Activated naive CD4-positive, alpha-beta T cell treated with anti-CD3 and anti-CD28 coated beads, Interleukin-2, amount 50 U/mL, for 16 hours (primary cell): Measurements from ENCODE around the gene NHSL1.

Source experiments
- DNase-seq: peaks from one replicate; pipeline ENCODE4 v3.0.0-alpha.2; 2020

Gene NHSL1

GRCh38 chr6:138492113-138492512, 7.2 kb downstream of the NHSL1 start:
- DNase-seq = no peak

GRCh38 chr6:138491017-138491416, 8.3 kb downstream of the NHSL1 start:
- no peak for DNase-seq

- no peak for DNase-seq
Measured at GRCh38 chr6:138489846-138490245, 9.4 kb downstream of the NHSL1 start.

GRCh38 chr6:138487102-138487604, 12.1 kb downstream of the NHSL1 start:
- no peak for DNase-seq

- DNase-seq = no peak
Measured at GRCh38 chr6:138486249-138487101, 12.8 kb downstream of the NHSL1 start.

- DNase-seq = no peak
Measured at GRCh38 chr6:138485586-138486248, 13.6 kb downstream of the NHSL1 start.

- DNase-seq = no peak
Measured at GRCh38 chr6:138485005-138485545, 14.2 kb downstream of the NHSL1 start.

DNA sequence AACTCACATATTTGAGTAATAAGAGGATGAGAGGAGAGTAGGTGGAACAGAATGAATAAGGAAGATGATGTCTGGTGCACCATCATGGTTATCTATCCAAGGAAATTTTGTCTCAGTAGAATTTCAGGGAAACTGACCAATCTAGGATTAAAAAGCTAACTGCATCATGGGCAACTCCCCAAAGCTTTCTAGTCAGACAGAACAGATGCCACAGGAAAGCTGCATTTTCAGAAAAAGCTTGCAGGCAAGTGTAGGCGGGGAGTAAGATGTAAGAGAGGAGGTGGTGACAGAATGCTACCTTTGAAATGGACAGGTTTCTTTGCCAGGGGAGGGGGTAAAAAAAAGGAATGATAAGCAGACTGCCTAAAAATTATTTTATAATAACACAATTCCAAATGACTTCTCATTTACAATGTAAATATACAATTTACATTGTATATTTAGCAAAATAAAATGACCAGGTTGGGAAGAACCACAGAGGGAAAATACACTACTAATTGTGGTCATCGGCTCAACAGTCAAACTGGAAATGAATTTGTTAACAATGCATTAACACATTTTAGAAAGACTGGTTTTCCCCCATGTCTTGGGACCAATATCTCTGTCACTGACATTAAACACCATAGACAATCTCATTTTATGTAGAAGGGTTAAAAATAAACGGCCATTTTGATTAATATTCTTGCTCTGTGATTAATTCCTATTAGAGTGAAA, 15.1 kb downstream of the NHSL1 start:
- no peak for DNase-seq

DNA sequence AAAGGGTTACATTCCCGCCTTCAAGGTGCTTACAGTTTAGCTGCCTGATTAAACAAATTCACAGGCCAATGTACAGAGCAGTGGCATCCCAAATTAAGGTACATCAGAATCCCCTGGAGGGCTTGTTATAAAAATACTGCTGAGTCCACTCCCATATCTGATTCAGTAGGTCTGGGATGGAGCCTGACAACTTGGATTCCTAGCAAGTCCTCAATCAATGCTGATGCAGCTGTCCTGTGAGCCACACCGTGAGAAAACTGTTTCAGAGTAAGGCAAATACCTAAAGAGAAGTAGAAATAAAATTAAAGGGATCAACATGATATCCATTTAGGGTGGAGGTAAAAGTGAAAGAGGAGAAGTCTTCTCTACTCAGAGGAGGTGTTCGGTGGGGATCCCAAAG, 16.5 kb downstream of the NHSL1 start:
- DNase-seq = no peak

GRCh38 chr6:138480279-138480949, 18.9 kb downstream of the NHSL1 start:
- DNase-seq = no peak

GRCh38 chr6:138477913-138478539, 21.3 kb downstream of the NHSL1 start:
- no peak for DNase-seq

DNA sequence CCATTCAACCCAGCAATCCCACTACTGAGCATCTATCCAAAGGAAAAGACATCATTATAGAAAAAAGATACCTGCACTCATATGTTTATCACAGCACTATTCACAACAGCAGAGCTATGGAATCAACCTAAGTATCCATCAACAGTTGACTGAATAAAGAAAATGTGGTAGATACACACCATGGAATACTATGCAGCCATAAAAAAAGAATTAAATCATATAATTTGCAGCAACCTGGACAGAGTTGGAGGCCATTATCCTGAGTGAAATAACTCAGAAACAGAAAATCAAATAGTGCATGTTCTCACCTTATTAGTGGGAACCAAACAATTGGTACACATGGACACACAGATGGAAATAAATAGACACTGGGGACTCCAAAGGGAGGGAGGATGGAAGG, 23.2 kb downstream of the NHSL1 start:
- DNase-seq = no peak

GRCh38 chr6:138473144-138473543, 26.1 kb downstream of the NHSL1 start:
- DNase-seq = no peak

- no peak for DNase-seq
Measured at GRCh38 chr6:138468320-138469015, 30.8 kb downstream of the NHSL1 start.

- no peak for DNase-seq
Measured at GRCh38 chr6:138467901-138468300, 31.4 kb downstream of the NHSL1 start.

DNA sequence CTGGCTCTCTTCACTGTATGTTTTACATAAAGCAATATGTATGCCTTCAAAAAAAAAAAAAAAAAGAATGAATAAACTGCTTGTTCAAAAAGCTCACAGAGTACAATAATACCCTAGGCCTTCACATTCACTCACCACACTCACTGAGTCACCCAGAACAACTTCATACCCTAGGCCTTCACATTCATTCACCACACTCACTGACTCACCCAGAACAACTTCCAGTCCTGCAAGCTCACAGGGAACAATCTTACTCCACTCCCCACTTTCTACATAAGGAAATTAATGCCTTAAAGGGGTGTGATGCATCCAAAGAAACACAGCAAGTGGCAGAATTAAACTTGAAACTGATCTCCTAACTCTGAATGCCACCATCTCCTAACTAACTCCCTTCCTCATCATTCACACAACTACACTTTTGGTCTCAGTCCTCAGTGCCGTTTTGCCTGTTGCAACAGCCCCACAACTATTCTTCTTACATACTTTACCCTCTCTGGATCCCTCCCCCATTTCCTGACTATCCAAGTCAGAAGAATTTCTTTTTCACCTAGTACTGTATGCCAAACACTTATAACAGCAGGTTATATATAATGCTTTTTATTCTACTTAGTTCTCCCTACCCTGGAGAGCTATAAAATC, 34.2 kb downstream of the NHSL1 start:
- no peak for DNase-seq

- no peak for DNase-seq
Measured at GRCh38 chr6:138464085-138464484, 35.2 kb downstream of the NHSL1 start.

DNA sequence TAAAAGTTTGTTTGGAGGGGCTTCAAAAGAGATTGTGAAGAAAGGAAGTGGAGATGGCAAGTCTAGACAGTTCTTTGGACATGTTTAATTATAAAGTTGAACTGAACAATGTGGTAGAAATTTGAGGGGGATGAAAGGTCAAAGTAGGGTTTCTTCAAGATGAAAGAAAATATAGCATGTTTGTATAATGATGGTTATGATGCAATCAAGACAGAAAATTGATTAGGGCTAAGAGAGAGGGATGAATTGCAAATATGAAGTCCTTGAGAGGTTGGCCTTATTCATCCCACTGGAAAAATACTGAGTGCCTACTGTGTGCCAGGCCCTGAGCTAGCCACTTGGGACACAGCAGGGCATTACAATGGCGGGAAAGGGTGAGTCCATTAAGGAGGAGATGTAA, 37.6 kb downstream of the NHSL1 start:
- DNase-seq = no peak

DNA sequence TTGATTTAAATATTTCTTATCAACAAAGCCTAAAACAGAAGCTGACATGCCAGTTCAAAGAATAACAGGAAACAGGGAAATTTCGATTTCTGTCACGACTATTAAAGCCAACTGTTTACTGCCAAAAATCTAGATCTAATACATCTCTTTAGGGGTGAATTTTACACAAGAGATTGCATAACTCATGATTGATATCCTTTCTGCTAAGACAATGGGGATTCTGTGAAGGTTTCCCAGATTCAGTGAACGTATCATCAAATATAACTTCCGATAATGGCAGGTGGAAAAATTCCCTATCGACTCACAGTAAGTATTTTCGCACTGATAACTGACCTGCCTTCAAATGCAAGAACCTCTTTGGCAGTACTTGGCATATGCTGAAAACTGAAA, 42.9 kb downstream of the NHSL1 start:
- no peak for DNase-seq

DNA sequence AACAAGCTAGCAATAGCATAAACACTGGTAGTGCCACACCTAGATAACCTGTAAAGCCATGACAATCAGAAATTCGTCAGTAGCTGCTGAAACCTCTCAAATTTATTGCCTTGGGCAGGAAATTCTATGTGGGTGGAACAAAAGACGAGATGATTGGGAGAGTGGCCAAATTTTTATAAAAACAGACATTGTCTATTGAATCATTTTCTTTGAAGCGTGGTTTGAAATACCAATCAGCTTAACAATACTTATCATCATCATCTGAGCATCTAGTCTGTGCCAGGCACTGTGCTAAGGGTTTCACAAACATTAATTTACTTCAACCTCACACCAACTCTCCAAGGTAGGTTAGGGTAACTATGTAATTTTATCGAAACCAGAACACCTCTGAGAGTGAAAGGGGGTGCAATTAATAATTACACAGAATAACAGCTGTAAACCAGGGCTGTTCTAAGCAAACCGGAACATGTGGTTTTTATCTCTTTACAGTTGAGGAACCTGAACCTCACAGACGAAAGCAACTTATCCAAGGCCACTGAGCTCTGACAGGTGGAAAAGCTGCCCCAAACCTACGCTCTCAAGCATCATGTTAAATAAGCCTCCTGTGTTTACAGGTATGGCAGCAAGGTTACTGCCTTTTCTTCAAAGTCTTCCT, 43.4 kb downstream of the NHSL1 start:
- DNase-seq = no peak
